GM19372 (cell line): Measurements from ENCODE around the gene BLNK.

Experiments used
- ATAC-seq: cut with Tn5 transposase; IDR thresholded peaks from one replicate; pipeline ENCODE4 v1.9.1; 2021; ENCODE audit warnings: mild to moderate bottlenecking, low read depth, moderate library complexity; ENCODE audit not compliant: unreplicated experiment

BLNK gene

DNA sequence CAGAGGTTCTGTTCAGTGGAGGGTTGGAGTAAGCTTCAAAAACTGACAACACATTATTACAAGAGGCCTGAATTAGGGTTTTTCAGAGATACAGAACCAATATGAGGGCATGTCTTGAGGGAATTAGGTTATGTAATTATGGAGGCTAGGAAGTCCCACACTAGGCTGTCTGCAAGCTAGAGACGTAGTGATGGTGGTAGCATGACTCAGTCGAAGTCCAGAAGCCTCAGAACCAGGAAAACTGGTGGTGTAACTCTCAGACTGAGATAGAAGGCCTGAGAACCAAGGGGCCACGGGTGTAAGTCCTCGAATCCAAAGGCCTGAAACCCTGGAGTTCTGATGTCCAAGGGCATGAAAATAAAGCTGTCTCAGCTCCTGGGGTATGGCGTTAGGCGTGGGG, 105.6 kb downstream of the BLNK start:
- no peak for ATAC-seq

DNA sequence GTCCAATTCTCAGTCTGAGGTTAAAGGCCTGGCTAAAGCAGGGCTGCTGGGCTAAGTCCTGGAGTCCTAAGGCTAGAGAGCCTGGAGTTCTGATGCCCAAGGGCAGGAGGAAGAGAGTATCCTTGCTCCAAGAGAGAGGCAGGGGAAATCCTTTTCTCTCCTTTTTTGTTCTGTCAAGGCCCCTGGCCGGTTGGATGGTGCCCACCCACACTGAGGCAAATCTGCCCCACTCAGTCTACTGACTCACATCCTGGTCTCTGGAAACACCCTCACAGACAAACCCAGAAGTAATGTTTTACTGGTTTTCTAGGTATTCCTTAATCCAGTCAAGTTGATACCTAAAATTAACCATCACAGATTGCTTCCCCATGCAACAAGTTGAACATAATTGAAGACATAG, 118.3 kb downstream of the BLNK start:
- ATAC-seq = no peak

DNA sequence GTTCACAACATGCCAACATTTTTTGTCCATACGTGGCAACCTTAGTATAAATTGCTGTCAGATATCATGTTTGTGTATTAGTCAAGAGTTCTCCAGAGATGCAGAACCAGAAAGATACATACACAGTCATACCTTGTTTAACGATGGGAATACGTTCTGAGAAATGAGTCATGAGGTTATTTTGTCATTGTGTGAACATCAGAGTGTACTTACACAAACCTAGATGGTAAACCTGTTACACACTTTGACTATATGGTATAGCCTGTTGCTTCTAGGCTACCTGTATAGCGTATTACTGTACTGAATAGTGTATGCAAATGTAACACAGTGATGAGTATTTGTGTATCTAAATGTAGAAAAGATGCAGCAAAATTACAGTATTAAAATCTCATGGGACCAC, 118.9 kb downstream of the BLNK start:
- ATAC-seq = no peak
